Lower lobe of right lung (tissue), 2 donors: Measurements from ENCODE around the gene VILL. TPM values are rescaled to one million over a fixed set of nuclear protein-coding genes. Genes with fewer than 3 reads are reported as not detected.
A peak's percentile ranks its signal among the peaks of the same experiment; 100 is the strongest.

Experiments used
- ATAC-seq, 2 donors: fragments of 200-7000 bp; cut with Tn5 transposase; one replicate each; pipeline ENCODE4 v1.9.1; 2020 to 2022; ENCODE audit warnings: mild to moderate bottlenecking in 2 of 2, moderate library complexity in 2 of 2
- DNase-seq: peaks from one replicate; pipeline ENCODE4 v3.0.0-alpha.2; 2020
- H3K27ac ChIP-seq: fragments of 200-600 bp; one replicate; pipeline ENCODE4 v1.8.0; 2022
- H3K27me3 ChIP-seq: fragments of 200-600 bp; one replicate; pipeline ENCODE4 v1.8.0; 2022; ENCODE audit warnings: low read depth
- H3K36me3 ChIP-seq: fragments of 200-600 bp; one replicate; pipeline ENCODE4 v1.8.0; 2022; ENCODE audit warnings: mild to moderate bottlenecking
- H3K4me1 ChIP-seq: fragments of 200-600 bp; one replicate; pipeline ENCODE4 v1.8.0; 2022
- H3K4me3 ChIP-seq: fragments of 200-600 bp; one replicate; pipeline ENCODE4 v1.8.0; 2022; ENCODE audit warnings: mild to moderate bottlenecking
- H3K9me3 ChIP-seq: fragments of 200-600 bp; one replicate; pipeline ENCODE4 v1.8.0; 2022
- CTCF ChIP-seq: fragments of 200-600 bp; IDR thresholded peaks from one replicate; pipeline ENCODE4 v1.8.0; 2022; ENCODE audit warnings: antibody characterized with exemption, mild to moderate bottlenecking
- intact Hi-C: fragments of 100-400 bp; cut with DNase I; formaldehyde crosslinking; loops from one replicate; pipeline ENCODE4 v1.11.0; 2022
- microRNA-seq: library from miRNA; unstranded; fragments of <30 nt; microRNA quantifications from one replicate; pipeline ENCODE4 v1.2.0, GENCODE V29; 2020; ENCODE audit warnings: borderline number of aligned reads
- total RNA-seq: library from RNA; stranded (reverse); fragmentation: NEBNext Ultra II Directional; extraction: Animal tissue kit (Norgen Biotek cat#: 25700); gene quantifications from one replicate; pipeline ENCODE4 v1.2.1, GENCODE V29; 2021
- donor health status: DM: no; HTN: yes; CAD: no; lungs with severe emphysema.

The VILL gene
- total RNA-seq, 1 donor from 2014 or later = 12.5 TPM

DNA sequence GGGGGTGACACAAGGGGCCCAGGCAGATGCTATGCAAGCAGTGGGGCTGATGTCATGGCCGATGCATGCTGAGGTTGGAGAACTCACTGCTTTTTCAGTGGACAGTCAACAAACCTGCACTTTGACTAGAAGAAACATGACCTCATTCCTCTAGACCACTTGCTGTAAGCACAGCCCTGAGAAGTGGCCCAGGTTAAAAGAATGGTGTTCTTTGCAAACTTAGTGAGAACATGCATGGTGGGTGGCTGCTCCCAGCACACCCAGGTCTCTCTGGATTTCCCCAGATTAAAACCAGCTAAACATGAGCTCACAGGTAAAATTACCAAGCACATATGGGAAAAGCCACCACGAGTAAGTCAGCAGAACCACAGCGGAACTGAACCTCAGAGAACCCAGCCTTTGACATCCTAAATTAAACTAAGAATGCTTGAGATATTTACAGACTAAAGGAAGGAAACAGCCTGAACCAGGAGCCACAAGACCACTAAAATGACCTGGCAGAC is 64.0 kb downstream of the VILL start:
- no peak for TF ChIP-seq CTCF
- Histone ChIP-seq H3K4me3 (no peak overlapping the region), H3K27me3 (no peaks in the 10 kb centered on the region), H3K9me3 (no peaks in the 10 kb centered on the region), H3K27ac (peak overlapping the region; percentile 48), H3K4me1 (peaks cover 16% of the 10 kb centered on the region), H3K36me3 (no peaks in the 10 kb centered on the region)
- intact Hi-C loops = no loop called here
- ATAC-seq = peak; percentile 85 to 89
- DNase-seq = peak; percentile 58

Small RNA genes lying within 50 kb of the gene (microRNA-seq; reads per million reads assigned to microRNA genes)
- 13.6 reads per million, percentile 22 among the genes with 10 or more reads in this experiment for gene MIR26A1

Other genes starting within 250 kb of the VILL start
- 60.3 TPM for gene CTDSPL, start 128.9 kb upstream of the VILL start, total RNA-seq
- 30.1 TPM for gene PLCD1, start 38.9 kb downstream of the VILL start, total RNA-seq
- gene DLEC1, start 48.4 kb downstream of the VILL start, total RNA-seq = 15.0 TPM
- 88.3 TPM for gene ACAA1, start 146.3 kb downstream of the VILL start, total RNA-seq
- gene MYD88, start 147.9 kb downstream of the VILL start, total RNA-seq = 99.7 TPM
- 29.2 TPM for gene OXSR1, start 174.8 kb downstream of the VILL start, total RNA-seq